Stimulated activated CD8-positive, alpha-beta memory T cell treated with anti-CD3 and anti-CD28 coated beads, Interleukin-15, amount 100 ng/mL, for 1 hour (primary cell): ENCODE data around the gene CDC42.
A peak's percentile ranks its signal among the peaks of the same experiment; 100 is the strongest.

Experiments
- DNase-seq: peaks from one replicate; pipeline ENCODE4 v3.0.0-alpha.2; 2020; ENCODE audit warnings: low read depth

Gene CDC42

DNA sequence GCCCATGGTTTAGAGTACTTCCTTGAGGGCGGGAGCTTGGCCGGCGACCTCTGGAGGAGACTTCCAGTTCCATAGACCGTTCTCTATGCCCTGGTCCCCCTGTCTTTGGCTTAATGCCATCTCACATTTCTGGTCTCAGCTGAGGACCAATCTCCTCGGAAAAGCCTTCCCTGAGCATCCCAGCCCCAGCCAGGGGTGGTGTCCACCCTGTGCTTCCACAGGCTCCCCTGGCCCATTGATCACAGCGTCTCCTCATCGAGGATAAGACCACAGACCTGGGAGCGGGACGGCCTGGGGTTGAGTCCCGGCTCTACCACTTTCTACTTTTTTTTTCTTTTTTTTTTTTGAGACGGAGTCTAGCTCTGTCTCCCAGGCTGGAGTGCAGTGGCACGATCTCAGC, 75.9 kb downstream of the CDC42 start:
- no peak for DNase-seq

DNA sequence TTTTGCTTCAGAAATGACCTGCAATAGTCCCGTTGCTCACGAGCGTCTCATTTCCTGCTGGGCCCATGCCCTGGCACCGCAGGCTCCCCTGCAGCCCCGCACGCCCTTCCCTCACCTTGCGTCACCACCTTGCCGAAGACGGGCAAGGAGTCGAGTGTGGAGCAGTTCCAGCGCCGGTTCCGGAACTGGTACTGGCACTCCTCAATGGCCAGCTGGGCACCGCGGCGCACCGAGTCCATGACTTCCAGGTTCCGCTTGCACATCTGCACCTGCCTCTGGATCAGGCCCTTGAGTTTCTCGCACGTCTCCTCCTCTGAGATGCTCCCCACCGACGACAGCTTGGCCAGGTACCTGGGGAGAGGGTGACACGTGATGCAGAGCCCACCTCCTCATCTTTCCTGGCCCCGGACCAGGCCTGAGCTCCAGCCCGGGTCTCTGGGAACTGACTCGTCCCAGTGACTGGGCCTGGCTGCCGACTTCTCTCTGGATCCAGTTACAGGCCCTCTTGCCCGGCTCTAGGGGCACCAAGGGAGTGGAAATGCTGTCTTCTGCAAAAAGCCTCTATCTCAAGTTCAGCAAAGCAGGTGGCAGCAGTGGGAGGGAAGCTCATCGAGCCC, 77.1 kb downstream of the CDC42 start:
- DNase-seq, result no peak

DNA sequence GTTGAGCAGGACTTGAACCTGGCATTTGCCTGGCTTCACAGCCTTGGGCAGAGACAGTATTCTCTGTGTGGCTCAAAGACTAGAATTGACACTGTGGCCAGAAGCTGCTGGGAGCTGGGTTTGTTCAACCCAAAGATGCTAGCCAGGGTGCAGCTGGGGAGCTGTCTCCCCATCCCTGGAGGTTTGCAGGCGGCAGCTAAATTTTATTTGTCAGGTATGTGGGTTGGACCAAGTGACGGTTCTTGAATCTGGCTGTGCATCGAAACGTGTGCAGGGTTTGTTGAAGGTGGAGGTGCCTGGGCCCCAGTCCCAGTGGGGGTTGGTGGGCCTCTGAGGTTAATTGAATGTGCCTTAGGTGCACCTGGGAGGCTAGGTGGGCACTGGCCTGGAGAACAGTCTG, 78.6 kb downstream of the CDC42 start:
- DNase-seq, result no peak

DNA sequence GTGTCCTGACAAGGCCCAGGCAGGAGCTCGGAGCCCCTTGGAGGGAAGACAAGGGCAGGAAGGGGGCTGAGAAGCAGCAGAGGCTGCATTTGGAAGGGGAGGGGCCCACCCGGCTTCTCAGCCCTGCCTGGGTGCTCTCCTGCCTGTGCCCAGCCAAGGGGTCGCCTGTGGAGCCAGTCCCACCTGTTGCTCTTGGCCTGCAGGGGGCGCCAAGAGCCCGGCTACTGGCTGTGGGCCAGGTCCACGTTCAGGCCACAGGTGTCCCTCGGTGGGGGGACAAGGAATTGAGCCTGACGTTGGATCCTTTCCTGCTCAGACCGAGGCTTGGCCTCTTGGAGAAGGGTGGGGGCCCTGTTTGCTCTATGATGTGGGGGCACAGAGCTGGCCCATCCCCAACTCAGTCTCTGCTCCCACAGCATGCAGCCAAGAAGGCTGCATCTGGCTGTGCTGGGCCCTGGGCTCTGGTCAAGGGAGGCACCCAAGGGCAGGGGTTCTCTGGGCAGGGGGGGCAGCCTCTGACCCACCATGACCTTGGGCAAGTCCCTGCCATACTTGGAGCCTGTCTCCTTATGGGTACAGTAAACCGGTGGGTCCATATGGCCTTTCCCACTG, 79.5 kb downstream of the CDC42 start:
- DNase-seq, result peak; percentile 12

DNA sequence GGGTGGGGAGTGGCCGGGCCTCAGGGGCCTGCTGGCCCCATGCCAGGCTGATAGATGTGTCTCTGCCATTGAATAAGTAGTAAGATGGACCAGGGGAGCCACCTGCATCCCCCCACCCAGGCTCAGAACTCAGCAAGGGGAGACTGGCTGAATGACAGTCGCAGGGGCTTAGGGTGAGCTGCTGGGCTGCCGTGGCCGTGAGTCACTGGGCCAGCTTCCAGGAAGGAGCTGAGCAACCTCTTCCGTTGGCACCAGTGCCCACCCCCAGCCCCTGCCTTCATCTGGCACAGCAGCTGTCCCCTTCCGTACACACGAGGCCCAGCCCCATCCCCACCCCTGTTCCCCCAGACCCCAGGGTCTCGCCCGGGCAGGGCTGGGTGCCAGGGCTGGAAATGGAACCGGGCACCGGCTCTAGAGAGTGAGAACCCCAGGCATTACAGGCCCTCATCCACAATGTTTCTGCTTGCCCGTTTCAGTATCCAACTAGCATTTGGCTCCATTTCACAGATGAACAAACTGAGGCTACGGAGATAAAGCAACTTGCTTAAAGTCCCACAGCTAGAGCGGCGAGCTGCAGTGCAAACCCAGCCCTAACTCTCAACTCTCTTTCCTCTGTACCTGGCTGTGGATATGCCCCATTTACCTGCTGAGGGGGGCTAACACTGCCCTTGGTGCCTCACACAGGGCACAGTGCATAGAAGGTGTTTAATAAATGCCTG, 80.2 kb downstream of the CDC42 start:
- no peak for DNase-seq

DNA sequence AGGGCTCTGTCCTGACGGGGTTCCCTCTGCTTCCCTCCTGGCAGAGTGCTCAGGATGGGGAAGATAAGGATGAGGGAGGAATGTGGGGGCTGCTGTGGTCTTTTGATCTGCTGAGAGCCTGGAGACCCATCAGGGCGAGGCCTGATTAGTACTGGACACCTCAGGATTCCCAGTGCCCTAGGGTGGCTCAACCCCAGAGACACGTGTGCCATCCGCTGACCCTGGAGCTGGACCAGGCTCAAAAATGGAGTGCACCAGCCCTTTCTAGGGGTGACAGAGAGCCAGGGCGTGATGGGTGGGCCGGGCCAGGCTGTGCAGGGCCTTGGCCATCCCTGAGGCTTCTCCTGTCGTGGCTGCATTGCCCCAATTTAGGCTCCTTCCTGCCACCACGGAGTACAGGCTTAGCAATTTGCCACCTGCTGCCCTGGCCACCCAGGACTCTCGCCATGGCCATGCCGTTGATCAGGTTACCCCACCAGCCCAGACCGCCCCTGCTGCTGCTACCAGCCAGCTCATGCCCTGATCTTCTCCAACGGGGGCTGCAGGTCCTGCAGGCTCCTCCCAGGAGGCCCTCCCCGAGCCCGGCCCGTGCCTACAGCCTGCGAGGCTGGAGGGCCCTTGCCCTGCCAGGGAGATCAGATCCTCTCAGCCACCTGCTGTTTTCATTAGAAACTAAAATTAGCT, 80.9 kb downstream of the CDC42 start:
- DNase-seq, result no peak

DNA sequence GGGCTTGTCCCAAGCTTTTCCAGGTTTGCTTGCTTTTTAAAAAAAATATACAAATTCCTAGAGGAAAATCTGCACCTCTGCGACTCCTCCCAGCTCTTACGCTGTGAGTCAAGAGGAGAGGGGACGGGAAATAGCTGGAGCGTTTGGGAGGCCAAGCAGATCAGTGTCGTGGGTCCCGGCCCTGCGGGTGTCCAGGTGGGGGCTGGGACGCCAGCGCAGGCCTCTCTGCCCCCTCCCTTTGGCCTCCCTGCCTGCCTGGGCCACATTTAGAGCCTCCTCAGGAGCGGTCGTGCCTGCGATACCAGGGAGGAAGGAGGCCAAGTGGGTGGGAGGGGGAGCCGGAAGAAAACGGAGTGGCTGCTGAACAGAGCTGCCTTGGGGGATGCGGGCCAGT, 81.4 kb downstream of the CDC42 start:
- no peak for DNase-seq

DNA sequence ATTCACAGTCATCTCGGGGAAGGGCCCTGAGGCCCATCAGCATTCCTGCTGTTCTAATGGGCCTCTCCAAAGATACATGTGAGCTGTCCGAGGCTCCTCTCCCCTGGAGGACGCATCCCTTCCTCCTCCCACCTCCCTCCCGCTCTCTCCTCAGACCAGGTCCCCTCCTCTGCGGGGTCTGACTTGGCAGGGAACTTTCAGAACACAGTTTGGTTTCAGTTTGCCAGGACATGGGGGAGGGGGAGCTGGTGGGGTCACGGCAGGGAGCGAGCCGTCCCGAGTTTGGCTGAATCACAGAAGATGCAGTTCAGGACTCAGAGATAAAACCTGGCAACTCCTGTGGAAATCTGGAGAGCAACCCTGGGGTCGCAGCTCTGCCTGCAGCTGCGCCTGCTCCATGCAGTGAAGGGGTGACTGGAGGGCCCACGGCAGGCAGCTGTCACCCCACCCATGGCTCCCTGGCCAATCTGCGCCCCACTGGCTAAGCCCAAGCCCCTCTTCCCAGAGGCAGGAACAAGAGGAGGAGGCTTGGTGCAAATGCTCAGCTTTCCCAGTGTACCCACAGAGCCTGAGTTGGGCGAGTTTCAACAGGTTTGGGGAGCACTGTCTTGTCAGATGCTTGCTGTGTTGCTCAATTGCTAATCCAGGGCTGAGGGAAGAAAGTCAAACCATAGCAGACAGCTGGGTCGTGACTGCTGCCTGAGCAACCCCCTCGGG, 84.7 kb downstream of the CDC42 start:
- DNase-seq, result no peak

DNA sequence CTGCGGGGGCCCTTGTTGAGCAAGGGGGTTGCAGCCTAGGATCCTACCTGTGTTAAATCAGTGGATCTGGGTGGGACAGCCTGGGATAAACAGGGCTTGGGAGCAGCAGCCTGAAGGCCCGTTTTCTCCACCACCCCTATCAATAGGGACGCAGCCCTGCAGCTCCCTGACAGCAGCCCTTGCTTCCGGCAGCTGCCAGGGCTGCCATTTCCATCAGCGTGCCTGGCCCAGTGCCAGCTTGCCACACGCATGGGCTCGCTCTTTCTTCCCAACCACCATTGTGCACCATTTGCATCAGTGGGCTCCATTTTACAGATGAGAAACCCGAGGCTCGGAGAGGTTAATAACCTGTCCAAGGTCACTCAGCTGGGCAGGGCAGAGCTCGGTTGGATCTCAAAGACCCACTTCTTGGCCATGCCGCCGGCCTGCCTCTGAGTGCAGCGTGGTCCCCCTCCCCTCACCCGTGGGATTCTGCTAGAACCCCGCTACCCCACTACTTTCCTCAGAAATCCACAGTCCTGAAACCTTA, 86.6 kb downstream of the CDC42 start:
- DNase-seq, result no peak

DNA sequence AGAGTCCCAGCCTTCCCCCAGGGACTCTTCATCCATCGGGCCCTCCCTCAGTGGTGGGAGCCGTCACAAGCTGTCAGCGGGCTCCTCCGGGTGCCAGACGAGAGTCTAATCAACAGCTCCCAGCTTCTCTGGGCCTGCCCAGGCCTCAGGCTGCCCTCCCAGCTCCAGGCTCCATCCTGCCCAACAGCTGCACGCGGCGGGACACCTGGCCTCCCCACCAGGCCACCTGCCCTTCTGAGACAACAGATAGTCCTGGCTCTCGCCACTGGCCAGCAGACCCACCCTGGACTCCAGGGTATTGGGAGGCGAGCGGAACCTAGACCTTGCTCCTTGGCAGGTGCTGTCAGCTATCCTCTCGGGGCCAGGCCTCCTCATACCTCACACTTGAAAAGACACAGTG, 87.3 kb downstream of the CDC42 start:
- no peak for DNase-seq
